HEK293 (cell line): ENCODE results near the gene HSD17B14.

Experiments used
- ZNF341 ChIP-seq: fragments of 450-650 bp; formaldehyde crosslinking; IDR thresholded peaks from 2 replicates; pipeline ENCODE4; 2016; ENCODE audit warnings: low read depth, missing biosample characterization, missing genetic modification characterization
- ZNF366 ChIP-seq: fragments of 450-650 bp; formaldehyde crosslinking; conservative IDR thresholded peaks from 2 replicates; pipeline ENCODE4 v1.5.1; 2016; ENCODE audit warnings: missing biosample characterization, missing genetic modification characterization
- TF ChIP-seq, protein P1 (sequence below): fragments of 450-650 bp; formaldehyde crosslinking; IDR thresholded peaks from 2 replicates; pipeline ENCODE4 v1.5.1; 2016; ENCODE audit warnings: missing biosample characterization, missing genetic modification characterization
- TF ChIP-seq, protein P2 (sequence below): fragments of 450-650 bp; formaldehyde crosslinking; IDR thresholded peaks from 2 replicates; pipeline ENCODE4 v1.5.1; 2016; ENCODE audit warnings: missing biosample characterization, missing genetic modification characterization
- TF ChIP-seq, protein P3 (sequence below): fragments of 450-650 bp; formaldehyde crosslinking; IDR thresholded peaks from 2 replicates; pipeline ENCODE4 v1.5.1; 2016; ENCODE audit warnings: missing biosample characterization, missing genetic modification characterization, low read depth
- TF ChIP-seq, protein P4 (sequence below): fragments of 450-650 bp; formaldehyde crosslinking; IDR thresholded peaks from 2 replicates; pipeline ENCODE4 v1.5.1; 2016; ENCODE audit warnings: missing biosample characterization, missing genetic modification characterization
- TF ChIP-seq, protein P5 (sequence below): fragments of 450-650 bp; IDR thresholded peaks from 2 replicates; pipeline ENCODE4 v1.5.1; 2018; ENCODE audit warnings: missing biosample characterization, missing genetic modification characterization
- TF ChIP-seq, protein P6 (sequence below): fragments of 450-650 bp; formaldehyde crosslinking; IDR thresholded peaks from 2 replicates; pipeline ENCODE4 v1.5.0; 2017; ENCODE audit warnings: missing biosample characterization, missing genetic modification characterization, borderline replicate concordance

DNA sequence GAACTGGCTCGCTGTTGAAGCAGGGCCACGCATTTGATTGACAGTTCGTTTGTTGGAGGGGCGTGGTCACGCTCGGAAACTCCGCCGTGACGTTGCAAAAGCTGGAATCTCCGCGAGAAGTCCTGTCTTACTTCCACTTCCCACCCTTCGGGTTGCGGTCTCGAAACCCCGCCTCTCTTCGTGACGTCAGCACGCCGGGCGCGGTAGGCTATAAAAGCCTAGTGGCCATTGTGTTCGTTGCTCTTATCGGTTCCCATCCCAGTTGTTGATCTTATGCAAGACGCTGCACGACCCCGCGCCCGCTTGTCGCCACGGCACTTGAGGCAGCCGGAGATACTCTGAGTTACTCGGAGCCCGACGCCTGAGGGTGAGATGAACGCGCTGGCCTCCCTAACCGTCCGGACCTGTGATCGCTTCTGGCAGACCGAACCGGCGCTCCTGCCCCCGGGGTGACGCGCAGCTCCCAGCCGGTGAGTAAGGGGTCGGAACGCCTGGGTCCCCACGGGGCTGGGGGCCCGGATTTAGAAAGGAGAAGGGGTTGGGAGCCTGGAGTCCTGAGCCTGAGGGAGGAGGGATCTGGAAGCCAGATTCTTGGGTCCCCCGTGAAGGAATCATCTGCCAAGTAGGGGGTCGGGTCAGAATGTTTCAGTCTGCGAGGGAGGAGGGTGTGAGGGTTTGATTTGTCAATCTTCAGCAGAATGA lies 36.0 kb upstream of the HSD17B14 start, which contains the start of gene PPP1R15A:
- TF ChIP-seq, protein P1, sequence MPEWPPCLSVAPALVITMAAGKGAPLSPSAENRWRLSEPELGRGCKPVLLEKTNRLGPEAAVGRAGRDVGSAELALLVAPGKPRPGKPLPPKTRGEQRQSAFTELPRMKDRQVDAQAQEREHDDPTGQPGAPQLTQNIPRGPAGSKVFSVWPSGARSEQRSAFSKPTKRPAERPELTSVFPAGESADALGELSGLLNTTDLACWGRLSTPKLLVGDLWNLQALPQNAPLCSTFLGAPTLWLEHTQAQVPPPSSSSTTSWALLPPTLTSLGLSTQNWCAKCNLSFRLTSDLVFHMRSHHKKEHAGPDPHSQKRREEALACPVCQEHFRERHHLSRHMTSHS = no peak
- TF ChIP-seq, protein P2, sequence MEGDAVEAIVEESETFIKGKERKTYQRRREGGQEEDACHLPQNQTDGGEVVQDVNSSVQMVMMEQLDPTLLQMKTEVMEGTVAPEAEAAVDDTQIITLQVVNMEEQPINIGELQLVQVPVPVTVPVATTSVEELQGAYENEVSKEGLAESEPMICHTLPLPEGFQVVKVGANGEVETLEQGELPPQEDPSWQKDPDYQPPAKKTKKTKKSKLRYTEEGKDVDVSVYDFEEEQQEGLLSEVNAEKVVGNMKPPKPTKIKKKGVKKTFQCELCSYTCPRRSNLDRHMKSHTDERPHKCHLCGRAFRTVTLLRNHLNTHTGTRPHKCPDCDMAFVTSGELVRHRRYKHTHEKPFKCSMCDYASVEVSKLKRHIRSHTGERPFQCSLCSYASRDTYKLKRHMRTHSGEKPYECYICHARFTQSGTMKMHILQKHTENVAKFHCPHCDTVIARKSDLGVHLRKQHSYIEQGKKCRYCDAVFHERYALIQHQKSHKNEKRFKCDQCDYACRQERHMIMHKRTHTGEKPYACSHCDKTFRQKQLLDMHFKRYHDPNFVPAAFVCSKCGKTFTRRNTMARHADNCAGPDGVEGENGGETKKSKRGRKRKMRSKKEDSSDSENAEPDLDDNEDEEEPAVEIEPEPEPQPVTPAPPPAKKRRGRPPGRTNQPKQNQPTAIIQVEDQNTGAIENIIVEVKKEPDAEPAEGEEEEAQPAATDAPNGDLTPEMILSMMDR (tag by site-specific recombination) = 0 out of 2 replicates have a peak, but pooled peaks have one; percentile 32
- TF ChIP-seq, protein P3, sequence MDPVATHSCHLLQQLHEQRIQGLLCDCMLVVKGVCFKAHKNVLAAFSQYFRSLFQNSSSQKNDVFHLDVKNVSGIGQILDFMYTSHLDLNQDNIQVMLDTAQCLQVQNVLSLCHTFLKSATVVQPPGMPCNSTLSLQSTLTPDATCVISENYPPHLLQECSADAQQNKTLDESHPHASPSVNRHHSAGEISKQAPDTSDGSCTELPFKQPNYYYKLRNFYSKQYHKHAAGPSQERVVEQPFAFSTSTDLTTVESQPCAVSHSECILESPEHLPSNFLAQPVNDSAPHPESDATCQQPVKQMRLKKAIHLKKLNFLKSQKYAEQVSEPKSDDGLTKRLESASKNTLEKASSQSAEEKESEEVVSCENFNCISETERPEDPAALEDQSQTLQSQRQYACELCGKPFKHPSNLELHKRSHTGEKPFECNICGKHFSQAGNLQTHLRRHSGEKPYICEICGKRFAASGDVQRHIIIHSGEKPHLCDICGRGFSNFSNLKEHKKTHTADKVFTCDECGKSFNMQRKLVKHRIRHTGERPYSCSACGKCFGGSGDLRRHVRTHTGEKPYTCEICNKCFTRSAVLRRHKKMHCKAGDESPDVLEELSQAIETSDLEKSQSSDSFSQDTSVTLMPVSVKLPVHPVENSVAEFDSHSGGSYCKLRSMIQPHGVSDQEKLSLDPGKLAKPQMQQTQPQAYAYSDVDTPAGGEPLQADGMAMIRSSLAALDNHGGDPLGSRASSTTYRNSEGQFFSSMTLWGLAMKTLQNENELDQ (tag by site-specific recombination) = no peak
- TF ChIP-seq, protein P4, sequence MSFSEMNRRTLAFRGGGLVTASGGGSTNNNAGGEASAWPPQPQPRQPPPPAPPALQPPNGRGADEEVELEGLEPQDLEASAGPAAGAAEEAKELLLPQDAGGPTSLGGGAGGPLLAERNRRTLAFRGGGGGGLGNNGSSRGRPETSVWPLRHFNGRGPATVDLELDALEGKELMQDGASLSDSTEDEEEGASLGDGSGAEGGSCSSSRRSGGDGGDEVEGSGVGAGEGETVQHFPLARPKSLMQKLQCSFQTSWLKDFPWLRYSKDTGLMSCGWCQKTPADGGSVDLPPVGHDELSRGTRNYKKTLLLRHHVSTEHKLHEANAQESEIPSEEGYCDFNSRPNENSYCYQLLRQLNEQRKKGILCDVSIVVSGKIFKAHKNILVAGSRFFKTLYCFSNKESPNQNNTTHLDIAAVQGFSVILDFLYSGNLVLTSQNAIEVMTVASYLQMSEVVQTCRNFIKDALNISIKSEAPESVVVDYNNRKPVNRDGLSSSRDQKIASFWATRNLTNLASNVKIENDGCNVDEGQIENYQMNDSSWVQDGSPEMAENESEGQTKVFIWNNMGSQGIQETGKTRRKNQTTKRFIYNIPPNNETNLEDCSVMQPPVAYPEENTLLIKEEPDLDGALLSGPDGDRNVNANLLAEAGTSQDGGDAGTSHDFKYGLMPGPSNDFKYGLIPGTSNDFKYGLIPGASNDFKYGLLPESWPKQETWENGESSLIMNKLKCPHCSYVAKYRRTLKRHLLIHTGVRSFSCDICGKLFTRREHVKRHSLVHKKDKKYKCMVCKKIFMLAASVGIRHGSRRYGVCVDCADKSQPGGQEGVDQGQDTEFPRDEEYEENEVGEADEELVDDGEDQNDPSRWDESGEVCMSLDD (tag by site-specific recombination) = peak; percentile 78
- TF ChIP-seq, protein P5, sequence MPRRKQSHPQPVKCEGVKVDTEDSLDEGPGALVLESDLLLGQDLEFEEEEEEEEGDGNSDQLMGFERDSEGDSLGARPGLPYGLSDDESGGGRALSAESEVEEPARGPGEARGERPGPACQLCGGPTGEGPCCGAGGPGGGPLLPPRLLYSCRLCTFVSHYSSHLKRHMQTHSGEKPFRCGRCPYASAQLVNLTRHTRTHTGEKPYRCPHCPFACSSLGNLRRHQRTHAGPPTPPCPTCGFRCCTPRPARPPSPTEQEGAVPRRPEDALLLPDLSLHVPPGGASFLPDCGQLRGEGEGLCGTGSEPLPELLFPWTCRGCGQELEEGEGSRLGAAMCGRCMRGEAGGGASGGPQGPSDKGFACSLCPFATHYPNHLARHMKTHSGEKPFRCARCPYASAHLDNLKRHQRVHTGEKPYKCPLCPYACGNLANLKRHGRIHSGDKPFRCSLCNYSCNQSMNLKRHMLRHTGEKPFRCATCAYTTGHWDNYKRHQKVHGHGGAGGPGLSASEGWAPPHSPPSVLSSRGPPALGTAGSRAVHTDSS = peak; percentile 48; the same call in 1 of the 2 replicates
- TF ChIP-seq ZNF341 (tag by site-specific recombination) (no peak; the same call in 1 of the 2 replicates), ZNF366 (no peak)
- TF ChIP-seq, protein P6, sequence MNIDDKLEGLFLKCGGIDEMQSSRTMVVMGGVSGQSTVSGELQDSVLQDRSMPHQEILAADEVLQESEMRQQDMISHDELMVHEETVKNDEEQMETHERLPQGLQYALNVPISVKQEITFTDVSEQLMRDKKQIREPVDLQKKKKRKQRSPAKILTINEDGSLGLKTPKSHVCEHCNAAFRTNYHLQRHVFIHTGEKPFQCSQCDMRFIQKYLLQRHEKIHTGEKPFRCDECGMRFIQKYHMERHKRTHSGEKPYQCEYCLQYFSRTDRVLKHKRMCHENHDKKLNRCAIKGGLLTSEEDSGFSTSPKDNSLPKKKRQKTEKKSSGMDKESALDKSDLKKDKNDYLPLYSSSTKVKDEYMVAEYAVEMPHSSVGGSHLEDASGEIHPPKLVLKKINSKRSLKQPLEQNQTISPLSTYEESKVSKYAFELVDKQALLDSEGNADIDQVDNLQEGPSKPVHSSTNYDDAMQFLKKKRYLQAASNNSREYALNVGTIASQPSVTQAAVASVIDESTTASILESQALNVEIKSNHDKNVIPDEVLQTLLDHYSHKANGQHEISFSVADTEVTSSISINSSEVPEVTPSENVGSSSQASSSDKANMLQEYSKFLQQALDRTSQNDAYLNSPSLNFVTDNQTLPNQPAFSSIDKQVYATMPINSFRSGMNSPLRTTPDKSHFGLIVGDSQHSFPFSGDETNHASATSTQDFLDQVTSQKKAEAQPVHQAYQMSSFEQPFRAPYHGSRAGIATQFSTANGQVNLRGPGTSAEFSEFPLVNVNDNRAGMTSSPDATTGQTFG (tag by site-specific recombination) = no peak
